ENCODE data around the gene GAS6.

GAS6 gene

DNA sequence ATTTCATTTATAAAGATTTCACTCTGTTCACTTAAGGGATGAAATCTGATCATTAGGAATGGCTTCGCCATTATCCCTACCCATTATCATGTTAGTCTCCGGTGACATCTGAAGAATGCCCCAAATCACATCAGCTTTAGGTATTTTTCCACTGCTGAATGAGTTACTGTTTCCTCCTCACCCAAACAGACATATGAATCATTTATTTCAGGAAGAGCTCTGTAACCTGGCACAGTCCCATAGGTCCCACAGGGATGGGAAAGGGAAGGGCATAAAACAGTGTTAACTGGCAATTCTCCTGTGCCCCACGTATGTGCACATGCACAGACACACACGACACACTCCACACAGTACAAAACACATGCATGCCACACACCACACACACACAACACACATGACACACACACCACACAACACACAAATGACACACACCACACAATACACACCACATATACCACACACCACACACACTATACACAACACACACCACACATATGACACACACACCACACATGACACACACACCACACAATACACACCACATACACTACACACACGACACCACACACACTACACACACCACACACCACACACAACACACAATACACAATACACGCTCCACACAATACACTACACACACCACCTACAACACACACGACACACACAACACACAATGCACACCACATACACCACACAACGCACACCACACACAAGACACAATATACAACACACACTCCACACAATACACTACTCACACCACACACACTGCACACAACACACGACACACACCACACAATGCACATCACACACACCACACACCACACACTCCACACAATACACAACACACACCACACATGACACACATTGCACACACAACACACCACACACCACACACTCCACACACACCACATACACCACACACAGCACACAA lies 89.4 kb downstream of the GAS6 start (continued):
- TF ChIP-seq, protein P1, sequence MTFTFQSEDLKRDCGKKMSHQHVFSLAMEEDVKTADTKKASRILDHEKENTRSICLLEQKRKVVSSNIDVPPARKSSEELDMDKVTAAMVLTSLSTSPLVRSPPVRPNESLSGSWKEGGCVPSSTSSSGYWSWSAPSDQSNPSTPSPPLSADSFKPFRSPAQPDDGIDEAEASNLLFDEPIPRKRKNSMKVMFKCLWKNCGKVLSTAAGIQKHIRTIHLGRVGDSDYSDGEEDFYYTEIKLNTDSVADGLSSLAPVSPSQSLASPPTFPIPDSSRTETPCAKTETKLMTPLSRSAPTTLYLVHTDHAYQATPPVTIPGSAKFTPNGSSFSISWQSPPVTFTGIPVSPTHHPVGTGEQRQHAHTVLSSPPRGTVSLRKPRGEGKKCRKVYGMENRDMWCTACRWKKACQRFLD (tag by site-specific recombination; IDR thresholded peaks at IDR 0.05) = peak; percentile 26; the same call in 1 of the 2 replicates
- TF ChIP-seq ZNF596 (tag by site-specific recombination; IDR thresholded peaks at IDR 0.05) = no peak
- TF ChIP-seq, protein P2, sequence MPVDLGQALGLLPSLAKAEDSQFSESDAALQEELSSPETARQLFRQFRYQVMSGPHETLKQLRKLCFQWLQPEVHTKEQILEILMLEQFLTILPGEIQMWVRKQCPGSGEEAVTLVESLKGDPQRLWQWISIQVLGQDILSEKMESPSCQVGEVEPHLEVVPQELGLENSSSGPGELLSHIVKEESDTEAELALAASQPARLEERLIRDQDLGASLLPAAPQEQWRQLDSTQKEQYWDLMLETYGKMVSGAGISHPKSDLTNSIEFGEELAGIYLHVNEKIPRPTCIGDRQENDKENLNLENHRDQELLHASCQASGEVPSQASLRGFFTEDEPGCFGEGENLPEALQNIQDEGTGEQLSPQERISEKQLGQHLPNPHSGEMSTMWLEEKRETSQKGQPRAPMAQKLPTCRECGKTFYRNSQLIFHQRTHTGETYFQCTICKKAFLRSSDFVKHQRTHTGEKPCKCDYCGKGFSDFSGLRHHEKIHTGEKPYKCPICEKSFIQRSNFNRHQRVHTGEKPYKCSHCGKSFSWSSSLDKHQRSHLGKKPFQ (tag by site-specific recombination; IDR thresholded peaks at IDR 0.05) = peak; percentile 82
- TF ChIP-seq, protein P3, sequence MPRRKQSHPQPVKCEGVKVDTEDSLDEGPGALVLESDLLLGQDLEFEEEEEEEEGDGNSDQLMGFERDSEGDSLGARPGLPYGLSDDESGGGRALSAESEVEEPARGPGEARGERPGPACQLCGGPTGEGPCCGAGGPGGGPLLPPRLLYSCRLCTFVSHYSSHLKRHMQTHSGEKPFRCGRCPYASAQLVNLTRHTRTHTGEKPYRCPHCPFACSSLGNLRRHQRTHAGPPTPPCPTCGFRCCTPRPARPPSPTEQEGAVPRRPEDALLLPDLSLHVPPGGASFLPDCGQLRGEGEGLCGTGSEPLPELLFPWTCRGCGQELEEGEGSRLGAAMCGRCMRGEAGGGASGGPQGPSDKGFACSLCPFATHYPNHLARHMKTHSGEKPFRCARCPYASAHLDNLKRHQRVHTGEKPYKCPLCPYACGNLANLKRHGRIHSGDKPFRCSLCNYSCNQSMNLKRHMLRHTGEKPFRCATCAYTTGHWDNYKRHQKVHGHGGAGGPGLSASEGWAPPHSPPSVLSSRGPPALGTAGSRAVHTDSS (tag by site-specific recombination; IDR thresholded peaks at IDR 0.05) = no peak
- no peak for TF ChIP-seq ZNF132 (tag by site-specific recombination; IDR thresholded peaks at IDR 0.05; ENCODE audit: borderline replicate concordance)
- TF ChIP-seq, protein P4, sequence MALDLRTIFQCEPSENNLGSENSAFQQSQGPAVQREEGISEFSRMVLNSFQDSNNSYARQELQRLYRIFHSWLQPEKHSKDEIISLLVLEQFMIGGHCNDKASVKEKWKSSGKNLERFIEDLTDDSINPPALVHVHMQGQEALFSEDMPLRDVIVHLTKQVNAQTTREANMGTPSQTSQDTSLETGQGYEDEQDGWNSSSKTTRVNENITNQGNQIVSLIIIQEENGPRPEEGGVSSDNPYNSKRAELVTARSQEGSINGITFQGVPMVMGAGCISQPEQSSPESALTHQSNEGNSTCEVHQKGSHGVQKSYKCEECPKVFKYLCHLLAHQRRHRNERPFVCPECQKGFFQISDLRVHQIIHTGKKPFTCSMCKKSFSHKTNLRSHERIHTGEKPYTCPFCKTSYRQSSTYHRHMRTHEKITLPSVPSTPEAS (tag by site-specific recombination; IDR thresholded peaks at IDR 0.05) = no peak
- no peak for TF ChIP-seq ZSCAN16 (tag by site-specific recombination; IDR thresholded peaks at IDR 0.05)
- TF ChIP-seq, protein P5, sequence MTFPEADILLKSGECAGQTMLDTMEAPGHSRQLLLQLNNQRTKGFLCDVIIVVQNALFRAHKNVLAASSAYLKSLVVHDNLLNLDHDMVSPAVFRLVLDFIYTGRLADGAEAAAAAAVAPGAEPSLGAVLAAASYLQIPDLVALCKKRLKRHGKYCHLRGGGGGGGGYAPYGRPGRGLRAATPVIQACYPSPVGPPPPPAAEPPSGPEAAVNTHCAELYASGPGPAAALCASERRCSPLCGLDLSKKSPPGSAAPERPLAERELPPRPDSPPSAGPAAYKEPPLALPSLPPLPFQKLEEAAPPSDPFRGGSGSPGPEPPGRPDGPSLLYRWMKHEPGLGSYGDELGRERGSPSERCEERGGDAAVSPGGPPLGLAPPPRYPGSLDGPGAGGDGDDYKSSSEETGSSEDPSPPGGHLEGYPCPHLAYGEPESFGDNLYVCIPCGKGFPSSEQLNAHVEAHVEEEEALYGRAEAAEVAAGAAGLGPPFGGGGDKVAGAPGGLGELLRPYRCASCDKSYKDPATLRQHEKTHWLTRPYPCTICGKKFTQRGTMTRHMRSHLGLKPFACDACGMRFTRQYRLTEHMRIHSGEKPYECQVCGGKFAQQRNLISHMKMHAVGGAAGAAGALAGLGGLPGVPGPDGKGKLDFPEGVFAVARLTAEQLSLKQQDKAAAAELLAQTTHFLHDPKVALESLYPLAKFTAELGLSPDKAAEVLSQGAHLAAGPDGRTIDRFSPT (tag by site-specific recombination; IDR thresholded peaks at IDR 0.05) = peak; percentile 49; the same call in 1 of the 2 replicates
- TF ChIP-seq ZNF621 (tag by site-specific recombination; IDR thresholded peaks at IDR 0.05) = peak; percentile 50; the same call in 1 of the 2 replicates
- TF ChIP-seq ZNF660 (tag by site-specific recombination; IDR thresholded peaks at IDR 0.05) = no peak
- TF ChIP-seq, protein P6, sequence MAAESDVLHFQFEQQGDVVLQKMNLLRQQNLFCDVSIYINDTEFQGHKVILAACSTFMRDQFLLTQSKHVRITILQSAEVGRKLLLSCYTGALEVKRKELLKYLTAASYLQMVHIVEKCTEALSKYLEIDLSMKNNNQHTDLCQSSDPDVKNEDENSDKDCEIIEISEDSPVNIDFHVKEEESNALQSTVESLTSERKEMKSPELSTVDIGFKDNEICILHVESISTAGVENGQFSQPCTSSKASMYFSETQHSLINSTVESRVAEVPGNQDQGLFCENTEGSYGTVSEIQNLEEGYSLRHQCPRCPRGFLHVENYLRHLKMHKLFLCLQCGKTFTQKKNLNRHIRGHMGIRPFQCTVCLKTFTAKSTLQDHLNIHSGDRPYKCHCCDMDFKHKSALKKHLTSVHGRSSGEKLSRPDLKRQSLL (tag by site-specific recombination; IDR thresholded peaks at IDR 0.05) = no peak
- TF ChIP-seq MEIS1 (CRISPR knock-in tag; IDR thresholded peaks at IDR 0.05; ENCODE audit: borderline replicate concordance) = no peak
- no peak for TF ChIP-seq ZFP69B (tag by site-specific recombination; IDR thresholded peaks at IDR 0.05)
- no peak for TF ChIP-seq ZNF366 (tag by site-specific recombination; conservative IDR thresholded peaks at IDR 0.05)

DNA sequence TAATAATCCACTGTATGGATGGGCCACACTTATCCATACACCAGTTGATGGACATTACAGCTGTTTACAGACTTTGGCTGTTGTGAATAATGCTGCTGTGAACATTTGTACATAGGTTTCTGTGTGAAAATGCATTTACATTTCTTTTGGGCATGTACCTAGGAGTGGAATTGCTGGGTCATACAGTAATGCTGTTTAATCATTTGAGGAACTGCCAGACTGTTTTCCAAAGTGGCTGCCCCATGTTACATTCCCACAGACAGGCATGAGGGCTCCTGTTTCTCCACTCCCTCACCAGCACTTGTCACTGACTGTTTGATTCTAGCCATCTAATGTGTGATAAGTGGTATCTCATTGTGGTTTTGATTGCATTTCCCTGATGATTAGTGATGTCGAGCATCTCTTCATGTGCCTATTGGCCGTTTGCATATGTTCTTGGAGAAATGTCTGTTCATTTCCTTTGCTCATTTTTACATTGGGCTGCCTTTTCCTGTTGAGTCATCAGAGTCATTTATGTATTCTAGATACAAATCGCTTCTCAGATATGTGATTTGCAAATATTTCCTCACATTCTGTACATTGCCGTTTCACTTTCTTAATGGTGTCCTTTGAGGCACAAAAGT lies 92.1 kb downstream of the GAS6 start:
- Histone ChIP-seq H3K36me3 (ENCODE audit: control insufficient read depth in 2 of 2, insufficient read depth in 1 of 2, low read length in 2 of 2) (no peaks in the 10 kb centered on the region), H3K9me3 (ENCODE audit: control insufficient read depth, insufficient read depth, low read depth, low read length) (no peaks in the 10 kb centered on the region), H3K27ac (ENCODE audit: extremely low read depth, low read depth, low read length) (no peak overlapping the region), H3K4me3 (ENCODE audit: low read depth, low read length) (no peak overlapping the region), H3K4me1 (ENCODE audit: control insufficient read depth, insufficient read depth, low read length) (no peaks in the 10 kb centered on the region)
- CTCF ChIA-PET = interaction anchor here (0.6 kb wide), 1 partner anchor 407 kb away, joined by 3 read pairs; the partner anchor contains the start of gene CFAP97D2
- POLR2A ChIA-PET = no interaction called here
- no peak for TF ChIP-seq ZNF292 (tag by site-specific recombination; IDR thresholded peaks at IDR 0.05; ENCODE audit: borderline replicate concordance, low read depth)
- peak; percentile 96 for TF ChIP-seq ZNF140 (tag by site-specific recombination; IDR thresholded peaks at IDR 0.05)

All from HEK293 (cell line).